SKM-1 (cell line): Measurements from ENCODE around the gene EME2.

Experiments
- DNase-seq: peaks from one replicate; lab custom pipeline; 2025; ENCODE audit not compliant: unreplicated experiment; lab: John Stamatoyannopoulos, UW

Gene EME2

DNA sequence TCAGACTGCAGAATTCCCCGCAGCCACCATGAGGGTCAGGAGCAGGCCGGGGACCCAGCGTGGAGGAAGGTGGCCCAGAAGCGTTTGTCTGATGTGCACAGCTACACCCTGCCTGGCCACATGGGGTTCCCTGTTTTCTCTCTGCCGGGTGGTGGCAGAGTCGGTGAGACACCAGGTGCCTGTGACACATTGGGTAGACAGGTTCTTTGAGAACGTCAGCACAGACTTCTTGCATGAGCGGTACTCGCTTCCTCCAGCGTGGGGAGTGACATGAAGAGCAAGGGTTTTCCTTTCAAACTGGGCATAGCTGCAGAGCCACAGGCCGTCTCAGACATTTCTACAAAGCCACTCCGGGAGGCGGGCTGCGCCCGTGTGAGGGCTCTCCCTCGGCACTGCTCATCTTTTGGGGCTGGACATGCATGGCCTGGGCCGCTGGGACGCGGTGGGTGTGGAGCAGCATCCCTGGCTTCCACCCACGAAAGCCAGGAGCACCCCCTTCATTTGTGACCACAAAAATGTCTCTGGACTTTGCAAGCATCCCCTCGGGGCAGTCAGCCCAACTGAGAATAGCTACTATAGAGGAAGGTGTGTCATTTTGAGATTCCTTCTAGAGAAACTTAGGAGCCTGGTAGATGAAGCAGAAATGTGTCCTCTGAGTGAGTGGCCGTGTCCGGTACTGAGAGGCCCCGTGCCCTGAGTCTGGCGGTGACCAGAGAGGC is 27.3 kb upstream of the EME2 start:
- DNase-seq, result no peak

DNA sequence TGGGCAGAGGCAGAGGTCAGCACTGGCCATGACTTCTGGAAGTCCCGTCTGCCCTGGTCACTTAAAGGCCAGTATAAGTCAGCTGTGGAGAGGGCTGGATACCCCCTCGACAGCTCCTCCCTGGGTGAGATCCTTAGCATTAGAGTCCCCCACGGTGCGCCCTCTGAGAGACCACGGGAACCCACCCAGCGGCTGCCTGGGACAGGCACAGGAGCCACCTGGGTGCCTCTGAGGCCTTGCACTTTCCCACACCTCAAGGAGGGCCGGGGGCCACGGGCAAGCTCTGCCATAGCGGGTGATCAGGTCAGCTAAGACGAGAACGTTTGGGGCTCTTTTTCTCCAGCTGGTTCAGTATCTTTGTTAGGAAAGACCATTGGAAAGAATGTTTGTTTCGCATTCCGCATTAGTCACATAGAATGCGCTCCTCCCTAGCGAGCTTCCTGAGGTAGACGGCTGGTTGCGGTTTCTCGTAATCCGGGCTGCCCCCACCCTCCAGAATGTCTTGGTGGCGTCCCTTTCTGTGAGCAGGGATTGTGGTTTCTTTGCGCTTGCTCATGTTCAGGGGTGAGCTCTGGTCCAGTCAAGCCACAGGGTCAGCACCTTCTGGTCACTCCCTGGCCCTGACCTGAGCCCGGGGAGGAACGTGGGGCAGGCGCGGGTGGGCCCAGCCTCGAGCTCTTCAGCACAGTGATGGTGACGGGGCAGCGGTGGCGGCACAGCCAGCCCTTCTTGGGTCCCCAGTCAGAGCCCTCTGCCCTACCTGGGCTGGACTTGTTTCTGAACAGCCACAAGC is 26.5 kb upstream of the EME2 start:
- DNase-seq, result no peak

DNA sequence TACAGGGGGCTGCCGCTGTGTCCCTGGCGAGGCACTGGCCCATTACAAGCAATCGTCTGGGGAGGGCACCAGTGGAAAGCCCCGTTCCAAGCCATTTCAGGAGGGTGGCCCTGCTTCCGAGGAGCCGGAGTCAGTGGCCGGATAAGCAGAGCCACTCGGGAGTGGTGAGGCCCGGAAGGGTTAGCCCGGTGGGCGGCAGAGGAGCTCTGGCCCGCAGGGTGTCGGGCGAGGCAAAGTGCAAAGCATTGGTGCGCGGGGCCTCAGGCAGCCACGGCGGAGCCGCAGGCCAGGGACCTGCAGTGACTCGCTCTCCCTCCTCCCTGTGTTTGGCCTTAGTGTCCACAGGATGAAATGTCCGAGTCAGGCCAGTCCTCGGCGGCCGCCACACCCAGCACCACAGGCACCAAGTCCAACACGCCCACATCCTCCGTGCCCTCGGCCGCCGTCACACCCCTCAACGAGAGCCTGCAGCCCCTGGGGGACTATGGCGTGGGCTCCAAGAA is 25.9 kb upstream of the EME2 start:
- DNase-seq, result no peak

DNA sequence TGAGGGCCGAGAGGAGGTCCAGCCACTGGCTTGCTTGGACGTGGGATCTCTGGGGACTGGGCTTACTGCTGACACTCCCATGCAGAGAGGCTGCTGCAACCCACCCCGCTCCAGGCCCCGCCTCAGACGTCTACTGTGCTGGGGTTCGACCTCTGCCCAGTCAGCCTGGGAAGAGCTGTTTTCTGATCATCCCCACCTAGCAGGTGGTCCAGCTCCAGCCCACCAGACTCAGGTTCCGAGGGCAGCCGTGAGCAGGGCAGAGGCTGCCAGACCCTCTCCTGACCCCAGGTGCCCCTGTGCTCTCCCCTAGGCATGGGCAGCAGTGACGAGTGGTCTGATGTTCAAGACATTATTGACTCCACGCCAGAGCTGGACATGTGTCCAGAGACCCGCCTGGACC is 24.7 kb upstream of the EME2 start:
- no peak for DNase-seq

DNA sequence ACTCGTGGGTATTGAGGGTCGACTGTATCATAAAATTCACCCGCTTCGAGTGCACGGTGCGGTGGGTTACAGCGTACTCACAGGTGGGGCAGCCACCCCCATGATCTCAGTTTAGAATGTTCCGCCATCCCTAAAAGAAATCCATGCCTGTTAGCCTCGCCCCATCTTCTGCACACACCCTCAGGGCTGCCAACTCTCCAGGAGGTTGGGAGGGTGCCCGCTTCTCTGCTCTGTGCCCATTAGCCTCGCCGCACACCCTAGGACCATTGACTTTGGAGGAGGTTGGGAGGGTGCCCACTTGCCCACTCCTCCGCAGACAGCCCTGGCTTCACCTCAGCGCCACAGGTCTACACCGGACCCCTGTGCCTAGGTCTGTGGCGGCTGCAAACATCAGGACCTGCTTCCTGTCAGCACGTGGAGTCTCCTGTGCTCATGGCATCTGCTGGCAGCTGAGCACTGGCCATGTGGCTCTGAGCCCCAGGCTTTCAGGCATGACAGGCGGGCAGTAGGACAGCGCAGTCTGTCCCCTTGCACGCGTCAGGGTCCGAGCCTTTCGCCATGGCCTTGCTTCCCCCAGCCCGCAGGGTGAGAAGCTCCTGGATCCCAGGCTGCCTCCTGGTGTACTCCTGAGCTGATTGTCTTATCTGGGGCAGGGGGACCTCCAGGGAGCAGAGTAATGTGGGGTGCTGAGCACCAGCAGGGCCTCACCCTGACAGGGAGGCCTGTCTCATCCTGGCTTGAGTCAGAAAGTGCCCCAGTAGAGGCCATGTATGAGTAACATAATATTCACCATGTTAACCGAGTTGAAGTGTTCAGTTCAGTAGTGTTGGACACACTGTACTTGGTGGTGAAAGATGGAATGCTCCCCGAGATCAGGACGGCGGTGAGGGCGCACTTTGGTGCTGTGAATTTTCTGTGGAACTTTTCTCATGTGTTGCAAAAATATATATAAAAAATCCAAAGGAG is 23.2 kb upstream of the EME2 start:
- no peak for DNase-seq

DNA sequence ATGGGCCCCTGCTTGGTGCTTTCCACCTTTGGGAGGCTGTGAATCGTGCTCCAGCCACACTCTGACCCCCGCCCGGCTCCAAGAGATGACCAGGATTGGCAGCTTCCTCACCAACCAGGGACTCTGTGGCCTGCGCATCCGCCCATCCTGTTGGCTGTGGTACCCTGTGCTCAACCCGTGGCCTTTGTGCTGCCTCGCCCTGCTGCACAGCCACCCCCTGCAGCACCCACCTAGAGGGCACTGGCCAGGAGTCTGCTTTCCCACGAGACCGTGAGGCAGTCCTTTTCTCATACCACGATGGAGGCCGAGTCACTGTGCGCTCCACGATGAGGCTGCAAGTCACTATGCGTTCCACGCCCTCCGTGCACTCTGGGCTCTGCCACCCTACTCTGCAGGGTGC is 20.7 kb upstream of the EME2 start:
- no peak for DNase-seq

DNA sequence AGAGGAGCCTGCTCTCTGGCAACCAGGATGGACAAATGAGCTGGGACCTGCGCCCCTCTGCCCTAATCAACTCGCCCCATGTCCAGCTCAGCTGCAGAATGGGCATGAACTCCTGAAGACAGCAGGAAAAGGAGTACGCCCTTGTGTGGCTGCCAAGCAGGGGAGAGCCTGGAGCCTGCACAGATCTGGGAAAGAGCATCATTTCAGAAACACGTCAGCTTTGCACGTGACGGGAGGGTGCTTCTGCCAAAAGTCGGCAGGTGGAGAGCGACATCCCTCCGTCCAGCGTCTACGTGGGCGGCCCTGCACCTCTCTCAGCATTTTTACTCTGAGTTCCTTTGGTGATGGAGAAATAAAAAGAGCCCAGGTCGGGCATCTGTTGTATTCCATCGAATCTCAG is 19.8 kb upstream of the EME2 start:
- DNase-seq, result no peak

DNA sequence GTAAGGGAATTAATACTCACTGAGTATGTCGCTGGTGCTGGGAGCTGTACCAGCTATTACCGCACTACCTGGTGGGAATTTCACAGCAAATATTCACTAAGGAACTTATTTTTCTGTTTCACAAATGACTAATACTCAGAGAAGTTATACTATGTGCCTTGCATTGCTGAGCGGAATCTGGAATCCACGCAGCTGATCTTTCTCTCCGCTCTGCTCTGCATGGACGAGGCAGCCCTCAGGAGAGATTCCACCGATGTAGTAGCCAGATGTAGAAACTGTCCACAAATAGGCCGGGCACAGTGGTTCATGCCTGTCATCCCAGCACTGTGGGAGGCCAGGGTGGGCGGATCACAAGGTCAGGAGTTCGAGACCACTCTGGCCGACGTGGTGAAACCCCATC is 18.4 kb upstream of the EME2 start:
- no peak for DNase-seq

DNA sequence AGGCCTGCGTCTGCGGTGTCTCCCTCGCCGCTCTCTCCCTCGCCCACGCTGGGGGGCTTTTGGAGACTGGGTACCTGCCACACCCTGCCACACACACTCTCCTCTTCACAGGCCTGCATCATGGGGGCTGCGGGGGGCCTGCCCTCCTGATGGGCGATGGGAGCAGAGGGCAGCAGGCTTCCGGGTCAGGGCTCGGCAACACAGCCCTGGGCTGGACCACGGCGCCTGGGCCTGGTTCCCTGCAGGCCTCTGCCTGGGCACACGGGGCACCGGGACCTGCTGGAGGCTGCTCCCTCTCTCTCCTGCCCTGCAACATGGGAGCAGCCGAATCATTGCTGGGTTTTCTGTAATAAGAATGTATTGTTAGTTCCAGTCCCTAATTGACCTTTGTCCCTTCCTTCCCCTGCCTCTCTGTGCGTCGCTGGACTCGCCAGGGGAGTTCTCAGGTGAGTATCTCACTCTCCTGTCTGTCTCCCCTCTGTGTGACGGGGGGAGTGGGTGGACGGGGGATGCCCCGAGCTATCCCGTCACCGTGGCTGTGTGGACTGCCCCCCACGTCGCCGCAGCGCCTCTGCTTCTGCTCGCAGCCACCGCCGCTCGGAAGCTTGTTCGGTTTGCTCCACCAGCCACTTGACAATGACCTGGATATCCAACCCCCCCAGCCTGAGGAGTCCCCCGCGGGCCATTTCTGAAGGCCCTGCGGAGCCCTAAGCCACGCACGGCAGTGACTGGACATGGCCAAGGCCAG is 14.7 kb upstream of the EME2 start:
- DNase-seq, result no peak

DNA sequence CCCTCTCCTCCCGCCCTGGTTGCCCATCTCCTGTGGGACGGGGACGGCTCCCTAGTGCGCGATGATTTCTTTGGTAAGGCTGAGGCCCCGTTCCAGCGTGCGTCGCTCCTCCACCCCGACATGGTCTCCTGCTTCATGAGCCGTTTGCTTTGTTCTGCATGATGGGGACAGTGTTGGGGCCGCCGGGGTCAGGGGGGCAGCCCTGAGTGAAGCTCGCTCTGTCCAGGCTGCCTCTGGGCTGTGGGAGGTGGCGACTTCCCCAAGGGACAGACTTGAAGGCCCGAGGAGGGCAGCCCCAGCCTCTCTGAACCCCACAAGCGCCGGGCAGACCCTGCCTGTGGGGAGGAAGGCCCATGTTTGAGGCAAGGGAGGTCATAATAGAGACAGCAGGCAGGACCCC is 13.7 kb upstream of the EME2 start:
- DNase-seq, result no peak

DNA sequence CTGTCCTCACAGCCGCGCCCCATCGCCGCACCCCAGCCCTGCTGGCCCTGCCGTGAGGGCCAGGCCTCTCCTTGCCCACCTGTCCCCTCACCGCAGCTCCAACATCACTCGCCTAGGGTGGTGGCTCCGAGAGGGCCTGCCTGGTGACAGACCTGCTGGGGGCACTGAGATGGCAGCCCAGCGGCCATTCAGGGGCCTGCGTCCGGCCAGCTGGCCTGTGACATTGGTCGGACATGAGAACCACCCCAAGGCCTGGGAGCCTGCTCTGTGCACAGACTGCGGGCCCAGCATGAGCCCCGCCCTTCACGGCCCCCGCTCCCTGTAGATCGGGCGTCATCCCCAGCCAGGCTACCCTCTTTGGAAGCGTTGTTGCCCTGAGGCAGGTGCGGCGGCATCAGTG is 13.1 kb upstream of the EME2 start:
- DNase-seq, result no peak

DNA sequence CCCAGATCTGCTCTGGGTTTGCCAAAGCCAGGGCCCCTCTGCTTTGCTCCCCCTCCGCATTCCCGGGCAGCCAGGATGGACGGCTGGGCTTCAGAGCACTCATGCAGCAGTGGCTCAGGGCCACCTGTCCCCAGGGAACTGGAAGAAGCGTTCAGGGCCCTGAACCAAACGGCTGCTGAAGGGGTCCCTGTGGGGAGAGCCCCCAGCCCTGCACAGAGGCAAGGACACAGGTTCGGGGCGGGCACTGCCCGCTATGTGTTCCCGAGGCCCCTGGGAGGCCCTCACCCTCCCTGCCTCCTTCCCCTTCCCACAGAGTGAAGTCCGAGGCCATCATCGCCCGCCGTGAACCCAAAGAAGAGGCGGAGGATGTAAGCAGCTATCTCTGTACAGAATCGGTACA is 11.7 kb upstream of the EME2 start:
- no peak for DNase-seq

DNA sequence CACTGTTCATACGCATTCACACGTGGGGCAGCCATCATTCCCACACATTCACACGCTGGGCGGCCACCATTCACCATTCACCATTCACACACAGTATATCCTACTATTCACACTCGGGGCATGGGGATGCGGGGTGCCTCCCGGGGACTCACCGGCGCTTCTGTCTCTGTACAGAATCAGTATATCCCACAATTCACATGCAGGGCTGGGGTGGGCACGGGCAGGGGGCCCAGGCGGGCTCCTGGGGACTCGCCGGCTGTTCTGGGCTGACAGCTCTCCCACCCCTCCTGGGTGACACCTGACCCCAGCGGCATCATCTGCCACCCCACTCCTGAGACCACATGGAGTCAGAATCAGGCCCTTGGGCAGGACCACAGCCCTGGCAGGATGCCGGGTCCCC is 10.9 kb upstream of the EME2 start:
- no peak for DNase-seq

DNA sequence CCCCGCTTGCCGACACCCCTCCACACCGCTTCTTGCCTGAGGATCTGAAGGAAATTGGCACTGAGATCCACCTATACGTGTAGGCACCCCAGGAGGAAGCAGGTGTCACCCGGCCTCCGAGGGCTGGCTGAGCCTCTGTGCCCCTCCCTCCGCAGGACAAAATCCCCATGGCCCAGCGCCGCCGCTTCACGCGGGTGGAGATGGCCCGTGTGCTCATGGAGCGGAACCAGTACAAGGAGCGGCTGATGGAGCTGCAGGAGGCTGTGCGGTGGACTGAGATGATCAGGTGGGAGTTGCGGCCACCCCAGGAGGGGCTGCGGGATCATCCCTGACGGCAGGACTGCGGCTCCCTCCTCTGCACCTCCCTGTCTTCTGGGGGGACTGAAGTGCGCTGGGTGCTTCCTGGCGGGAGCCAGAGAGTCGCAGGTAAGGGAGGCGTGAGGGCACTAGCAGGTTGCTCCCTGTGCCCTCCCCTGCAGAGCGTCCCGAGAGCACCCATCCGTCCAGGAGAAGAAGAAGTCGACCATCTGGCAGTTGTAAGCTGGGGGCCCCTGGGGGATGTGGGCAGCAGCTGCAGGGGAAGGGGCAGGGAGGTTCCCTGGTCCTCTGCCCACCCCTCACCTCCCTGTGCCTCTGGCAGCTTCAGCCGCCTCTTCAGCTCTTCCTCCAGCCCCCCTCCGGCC is 10.3 kb upstream of the EME2 start:
- no peak for DNase-seq

DNA sequence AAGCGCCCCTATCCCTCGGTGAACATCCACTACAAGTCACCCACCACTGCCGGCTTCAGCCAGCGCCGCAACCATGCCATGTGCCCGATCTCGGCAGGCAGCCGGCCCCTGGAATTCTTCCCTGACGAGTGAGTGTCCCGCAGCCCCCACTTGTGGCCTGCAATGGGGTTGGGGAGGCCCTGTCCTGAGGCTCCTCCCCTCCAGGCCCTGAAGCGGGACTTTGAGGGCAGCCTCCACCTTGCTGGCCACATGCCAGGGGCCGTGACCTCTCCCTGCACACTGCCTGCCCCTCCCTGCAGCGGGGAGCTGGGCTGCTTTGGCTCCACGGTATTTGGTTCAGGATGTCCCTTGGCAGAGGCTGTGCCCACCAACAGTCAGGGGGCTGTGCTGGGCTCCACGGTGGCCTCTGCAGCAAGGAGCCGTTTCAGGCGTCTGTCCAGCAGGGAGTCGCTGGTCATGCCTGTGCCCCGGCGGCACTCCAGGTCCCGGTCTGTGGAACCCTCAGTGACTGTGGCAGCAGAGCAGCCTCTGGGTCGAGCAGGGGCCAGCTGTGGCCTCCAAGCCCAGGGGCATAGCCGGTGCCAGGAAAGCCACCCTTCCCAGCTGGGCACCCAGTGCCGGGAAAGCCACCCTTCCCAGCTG is 9.6 kb upstream of the EME2 start:
- no peak for DNase-seq

DNA sequence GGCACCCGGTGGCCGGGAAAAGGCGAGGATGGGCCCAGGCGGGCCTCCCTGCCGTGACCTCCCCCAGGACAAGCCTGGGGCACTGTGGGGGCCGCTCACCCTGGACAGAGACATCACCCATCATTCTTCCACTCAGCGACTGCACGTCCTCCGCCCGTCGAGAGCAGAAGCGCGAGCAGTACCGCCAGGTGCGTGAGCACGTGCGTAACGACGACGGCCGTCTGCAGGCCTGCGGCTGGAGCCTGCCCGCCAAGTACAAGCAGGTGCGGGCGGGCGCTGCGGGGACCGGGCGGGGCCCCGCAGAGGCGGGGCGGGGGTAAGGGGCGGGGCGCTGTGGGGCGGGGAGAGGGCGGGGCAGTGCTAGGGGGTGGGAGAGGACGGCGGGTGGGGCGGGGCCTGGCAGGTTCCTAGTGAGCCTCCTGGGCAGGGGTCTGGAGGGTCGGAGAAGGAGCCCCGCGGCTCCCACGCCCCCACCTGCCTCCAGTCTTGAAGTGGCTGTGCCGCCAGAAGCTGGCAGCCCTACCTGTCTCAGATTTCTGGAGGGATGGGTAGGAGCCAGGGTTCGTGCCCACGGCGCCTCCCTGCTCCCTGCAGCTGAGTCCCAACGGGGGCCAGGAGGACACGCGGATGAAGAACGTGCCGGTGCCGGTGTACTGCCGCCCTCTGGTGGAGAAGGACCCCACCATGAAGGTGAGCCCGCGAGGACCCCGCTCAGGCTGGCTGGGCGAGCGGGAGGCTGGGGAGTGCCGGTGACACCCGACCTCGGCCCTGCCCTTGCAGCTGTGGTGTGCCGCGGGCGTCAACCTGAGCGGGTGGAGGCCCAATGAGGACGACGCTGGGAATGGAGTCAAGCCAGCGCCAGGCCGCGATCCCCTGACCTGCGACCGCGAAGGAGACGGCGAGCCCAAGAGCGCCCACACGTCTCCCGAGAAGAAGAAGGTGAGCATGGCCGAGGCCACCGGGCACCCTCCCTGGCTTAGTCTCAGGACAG is 8.8 kb upstream of the EME2 start:
- DNase-seq, result no peak

DNA sequence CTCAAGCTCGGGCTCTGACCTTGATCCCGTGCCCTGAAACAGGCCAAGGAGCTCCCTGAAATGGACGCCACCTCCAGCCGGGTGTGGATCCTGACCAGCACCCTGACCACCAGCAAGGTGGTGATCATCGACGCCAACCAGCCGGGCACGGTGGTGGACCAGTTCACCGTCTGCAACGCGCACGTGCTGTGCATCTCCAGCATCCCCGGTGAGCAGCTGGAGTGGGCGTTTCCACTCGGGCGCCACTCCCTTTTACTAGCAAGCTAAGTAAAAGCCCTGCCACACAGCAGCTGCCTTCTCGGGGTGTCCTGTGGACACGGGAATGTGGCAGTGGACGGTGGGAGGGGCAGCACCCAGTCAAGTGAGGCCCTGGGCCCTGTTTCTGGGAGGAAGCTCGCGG is 7.6 kb upstream of the EME2 start:
- DNase-seq, result no peak

DNA sequence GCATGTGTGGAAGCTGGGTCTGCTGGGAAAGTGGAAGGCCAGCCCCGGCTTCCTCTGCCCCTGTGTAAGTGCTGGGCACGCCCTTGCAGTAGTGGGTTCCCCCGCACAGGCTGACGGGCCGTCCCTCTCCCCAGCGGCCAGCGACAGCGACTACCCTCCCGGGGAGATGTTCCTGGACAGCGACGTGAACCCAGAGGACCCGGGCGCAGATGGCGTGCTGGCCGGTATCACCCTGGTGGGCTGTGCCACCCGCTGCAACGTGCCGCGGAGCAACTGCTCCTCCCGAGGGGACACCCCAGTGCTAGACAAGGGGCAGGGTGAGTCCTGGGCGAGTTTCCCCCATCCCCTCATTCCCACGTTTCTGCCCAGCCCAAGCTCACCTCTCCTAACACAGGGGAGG is 6.8 kb upstream of the EME2 start:
- DNase-seq, result no peak

DNA sequence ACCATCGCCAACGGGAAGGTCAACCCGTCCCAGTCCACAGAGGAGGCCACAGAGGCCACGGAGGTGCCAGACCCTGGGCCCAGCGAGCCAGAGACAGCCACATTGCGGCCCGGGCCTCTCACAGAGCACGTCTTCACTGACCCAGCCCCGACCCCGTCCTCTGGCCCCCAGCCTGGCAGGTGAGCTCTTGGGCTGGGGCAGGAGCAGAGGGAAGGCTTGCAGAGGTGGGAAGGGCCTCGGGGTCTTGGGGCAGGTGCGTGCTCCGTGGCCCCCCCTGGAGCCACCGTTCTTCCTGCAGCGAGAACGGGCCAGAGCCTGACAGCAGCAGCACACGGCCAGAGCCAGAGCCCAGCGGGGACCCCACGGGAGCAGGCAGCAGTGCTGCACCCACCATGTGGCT is 6.4 kb upstream of the EME2 start:
- no peak for DNase-seq
